Activated CD4-positive, alpha-beta T cell treated with anti-CD3 and anti-CD28 coated beads, Interleukin-2, amount 10 ng/mL, durations not matched to agents 7 days and 5 days (primary cell): ENCODE measurements around the gene GNAQ. TPM values are rescaled to one million over a fixed set of nuclear protein-coding genes. Genes with fewer than 3 reads are reported as not detected.

ENCODE experiments used
- CTCF ChIA-PET: fragments of 350-600 bp; sonication (Branson Sonifier 250); formaldehyde crosslinking; loops from one replicate; lab custom pipeline; 2021; ENCODE audit warnings: antibody characterized with exemption; lab: Charles Lee
- POLR2A ChIA-PET: fragments of 350-600 bp; sonication (Branson Sonifier 250); formaldehyde crosslinking; loops from one replicate; lab custom pipeline; 2021; ENCODE audit warnings: antibody characterized with exemption; lab: Charles Lee
- DNase-seq: peaks from one replicate; pipeline ENCODE4 v3.0.0-alpha.2; 2020
- H3K27ac Mint-ChIP-seq: one replicate; pipeline ENCODE4 v1.8.0; 2021; ENCODE audit warnings: mild to moderate bottlenecking, moderate library complexity, mixed read lengths
- H3K27me3 Mint-ChIP-seq: one replicate; pipeline ENCODE4 v1.8.0; 2021; ENCODE audit warnings: mixed read lengths
- H3K36me3 Mint-ChIP-seq: one replicate; pipeline ENCODE4 v1.8.0; 2021; ENCODE audit warnings: low read depth, mixed read lengths
- H3K4me1 Mint-ChIP-seq: one replicate; pipeline ENCODE4 v1.8.0; 2021; ENCODE audit warnings: mixed read lengths
- H3K4me3 Mint-ChIP-seq: one replicate; pipeline ENCODE4 v1.8.0; 2021; ENCODE audit warnings: mild to moderate bottlenecking, moderate library complexity, mixed read lengths
- H3K9me3 Mint-ChIP-seq: one replicate; pipeline ENCODE4 v1.8.0; 2021; ENCODE audit warnings: mixed read lengths
- total RNA-seq, 2 experiments: library from RNA; stranded (reverse); gene quantifications; one replicate each; pipeline ENCODE4 v1.2.3, GENCODE V29; 2021

The GNAQ gene
- total RNA-seq, 2 experiments from 2014 or later, result 28.1 to 31.8 TPM

GRCh38 chr9:77989909-77990308, 41.7 kb downstream of the GNAQ start:
- no peaks in the 10 kb centered on the region for H3K9me3 Mint-ChIP-seq
- no peaks in the 10 kb centered on the region for H3K27me3 Mint-ChIP-seq
- no peak overlapping the region for H3K27ac Mint-ChIP-seq
- CTCF ChIA-PET, result interaction anchor here (0.8 to 0.9 kb wide), 2 partner anchors 12 to 63 kb away, joined by 3 read pairs; no protein-coding TSS in a partner anchor
- peaks cover 18% of the 10 kb centered on the region for H3K4me1 Mint-ChIP-seq
- H3K4me3 Mint-ChIP-seq, result no peak overlapping the region
- peaks cover 10% of the 10 kb centered on the region for H3K36me3 Mint-ChIP-seq
- POLR2A ChIA-PET, result interaction anchor here (0.6 kb wide), 1 partner anchor 249 kb away, joined by 3 read pairs; no protein-coding TSS in a partner anchor
- no peak for DNase-seq

GRCh38 chr9:77989458-77989857, 42.2 kb downstream of the GNAQ start:
- Mint-ChIP-seq H3K4me1 (peaks cover 23% of the 10 kb centered on the region), H3K27me3 (no peaks in the 10 kb centered on the region), H3K27ac (no peak overlapping the region), H3K36me3 (peaks cover 10% of the 10 kb centered on the region), H3K4me3 (no peak overlapping the region), H3K9me3 (no peaks in the 10 kb centered on the region)
- ChIA-PET CTCF (interaction anchor here (0.8 to 0.9 kb wide), 2 partner anchors 12 to 64 kb away, joined by 3 read pairs; no protein-coding TSS in a partner anchor), POLR2A (interaction anchor here (0.6 kb wide), 1 partner anchor 250 kb away, joined by 3 read pairs; no protein-coding TSS in a partner anchor)
- DNase-seq, result no peak

- H3K4me1 Mint-ChIP-seq, result peaks cover 26% of the 10 kb centered on the region
- H3K27me3 Mint-ChIP-seq, result no peaks in the 10 kb centered on the region
- no peak overlapping the region for H3K27ac Mint-ChIP-seq
- no peak overlapping the region for H3K4me3 Mint-ChIP-seq
- POLR2A ChIA-PET, result no interaction called here
- no peaks in the 10 kb centered on the region for H3K9me3 Mint-ChIP-seq
- DNase-seq, result no peak
- CTCF ChIA-PET, result no interaction called here
- peaks cover 11% of the 10 kb centered on the region for H3K36me3 Mint-ChIP-seq
Measured at GRCh38 chr9:77988630-77989029, 43.0 kb downstream of the GNAQ start.

- Mint-ChIP-seq H3K36me3 (peaks cover 13% of the 10 kb centered on the region), H3K4me1 (peaks cover 33% of the 10 kb centered on the region)
- POLR2A ChIA-PET, result no interaction called here
Measured at GRCh38 chr9:77987880-77988525, 43.6 kb downstream of the GNAQ start.

GRCh38 chr9:77987081-77987656, 44.4 kb downstream of the GNAQ start:
- no peak overlapping the region for H3K4me3 Mint-ChIP-seq
- peaks cover 40% of the 10 kb centered on the region for H3K4me1 Mint-ChIP-seq
- ChIA-PET CTCF (no interaction called here), POLR2A (no interaction called here)
- no peaks in the 10 kb centered on the region for H3K27me3 Mint-ChIP-seq
- no peak for DNase-seq
- H3K9me3 Mint-ChIP-seq, result no peaks in the 10 kb centered on the region
- peaks cover 13% of the 10 kb centered on the region for H3K36me3 Mint-ChIP-seq
- H3K27ac Mint-ChIP-seq, result no peak overlapping the region

More at GRCh38 chr9:77987880-77988525, 43.6 kb downstream of the GNAQ start:
- CTCF ChIA-PET, result no interaction called here
- H3K27ac Mint-ChIP-seq, result no peak overlapping the region
- DNase-seq, result no peak
- no peaks in the 10 kb centered on the region for H3K9me3 Mint-ChIP-seq
- H3K27me3 Mint-ChIP-seq, result no peaks in the 10 kb centered on the region
- H3K4me3 Mint-ChIP-seq, result no peak overlapping the region

- Mint-ChIP-seq H3K4me3 (no peak overlapping the region), H3K27me3 (no peaks in the 10 kb centered on the region), H3K9me3 (no peaks in the 10 kb centered on the region), H3K36me3 (peaks cover 6% of the 10 kb centered on the region), H3K4me1 (peaks cover 49% of the 10 kb centered on the region), H3K27ac (peak overlapping the region; percentile 16)
- no peak for DNase-seq
- ChIA-PET POLR2A (no interaction called here), CTCF (interaction anchor here (1.5 kb wide), 1 partner anchor 9 kb away, joined by 8 read pairs; no protein-coding TSS in a partner anchor)
Measured at GRCh38 chr9:77985996-77986395, 45.6 kb downstream of the GNAQ start.

GRCh38 chr9:77983320-77983662, 48.3 kb downstream of the GNAQ start:
- DNase-seq, result no peak
- no peaks in the 10 kb centered on the region for H3K27me3 Mint-ChIP-seq
- CTCF ChIA-PET, result no interaction called here
- H3K36me3 Mint-ChIP-seq, result peaks cover 11% of the 10 kb centered on the region
- no peak overlapping the region for H3K27ac Mint-ChIP-seq
- peaks cover 73% of the 10 kb centered on the region for H3K4me1 Mint-ChIP-seq
- POLR2A ChIA-PET, result no interaction called here
- no peaks in the 10 kb centered on the region for H3K9me3 Mint-ChIP-seq
- H3K4me3 Mint-ChIP-seq, result no peak overlapping the region

GRCh38 chr9:77982581-77983319, 48.9 kb downstream of the GNAQ start:
- Mint-ChIP-seq H3K27me3 (no peaks in the 10 kb centered on the region), H3K4me1 (peaks cover 76% of the 10 kb centered on the region), H3K27ac (peak overlapping the region; percentile 76), H3K36me3 (peaks cover 13% of the 10 kb centered on the region), H3K4me3 (no peak overlapping the region), H3K9me3 (no peaks in the 10 kb centered on the region)
- POLR2A ChIA-PET, result no interaction called here
- CTCF ChIA-PET, result no interaction called here
- no peak for DNase-seq

GRCh38 chr9:77981907-77982306, 49.7 kb downstream of the GNAQ start:
- H3K9me3 Mint-ChIP-seq, result no peaks in the 10 kb centered on the region
- H3K4me1 Mint-ChIP-seq, result peaks cover 82% of the 10 kb centered on the region
- peaks cover 13% of the 10 kb centered on the region for H3K36me3 Mint-ChIP-seq
- ChIA-PET POLR2A (interaction anchor here (1.3 kb wide), 1 partner anchor 48 kb away, joined by 3 read pairs; no protein-coding TSS in a partner anchor), CTCF (no interaction called here)
- no peak for DNase-seq
- no peaks in the 10 kb centered on the region for H3K27me3 Mint-ChIP-seq
- H3K27ac Mint-ChIP-seq, result peak overlapping the region; percentile 50
- H3K4me3 Mint-ChIP-seq, result no peak overlapping the region

GRCh38 chr9:77981332-77981731, 50.3 kb downstream of the GNAQ start:
- peak overlapping the region; percentile 69 for H3K27ac Mint-ChIP-seq
- no peaks in the 10 kb centered on the region for H3K9me3 Mint-ChIP-seq
- H3K27me3 Mint-ChIP-seq, result no peaks in the 10 kb centered on the region
- peaks cover 13% of the 10 kb centered on the region for H3K36me3 Mint-ChIP-seq
- DNase-seq, result no peak
- ChIA-PET POLR2A (interaction anchor here (1.3 kb wide), 1 partner anchor 48 kb away, joined by 3 read pairs; no protein-coding TSS in a partner anchor), CTCF (no interaction called here)
- H3K4me1 Mint-ChIP-seq, result peaks cover 82% of the 10 kb centered on the region
- H3K4me3 Mint-ChIP-seq, result peak overlapping the region; percentile 5

GRCh38 chr9:77980622-77981021, 51.0 kb downstream of the GNAQ start:
- no peak overlapping the region for H3K4me3 Mint-ChIP-seq
- CTCF ChIA-PET, result interaction anchor here (0.7 kb wide), 1 partner anchor 47 kb away, joined by 6 read pairs; no protein-coding TSS in a partner anchor

GRCh38 chr9:77978086-77978781, 53.4 kb downstream of the GNAQ start:
- no peak for DNase-seq
- peaks cover 7% of the 10 kb centered on the region for H3K36me3 Mint-ChIP-seq
- CTCF ChIA-PET, result interaction anchor here (0.9 to 2.0 kb wide), 4 partner anchors 12 to 132 kb away, joined by 3 to 7 read pairs (median 3); no protein-coding TSS in a partner anchor
- no peaks in the 10 kb centered on the region for H3K27me3 Mint-ChIP-seq
- POLR2A ChIA-PET, result interaction anchor here (0.7 kb wide), 1 partner anchor 259 kb away, joined by 4 read pairs; no protein-coding TSS in a partner anchor
- peak overlapping the region; percentile 89 for H3K27ac Mint-ChIP-seq
- peaks cover 62% of the 10 kb centered on the region for H3K4me1 Mint-ChIP-seq
- no peaks in the 10 kb centered on the region for H3K9me3 Mint-ChIP-seq
- peak overlapping the region; percentile 16 for H3K4me3 Mint-ChIP-seq

More at GRCh38 chr9:77980622-77981021, 51.0 kb downstream of the GNAQ start:
- H3K4me1 Mint-ChIP-seq, result peaks cover 77% of the 10 kb centered on the region
- H3K27ac Mint-ChIP-seq, result no peak overlapping the region
- POLR2A ChIA-PET, result interaction anchor here (1.3 kb wide), 1 partner anchor 49 kb away, joined by 3 read pairs; no protein-coding TSS in a partner anchor
- peaks cover 10% of the 10 kb centered on the region for H3K36me3 Mint-ChIP-seq
- H3K9me3 Mint-ChIP-seq, result no peaks in the 10 kb centered on the region
- DNase-seq, result no peak
- no peaks in the 10 kb centered on the region for H3K27me3 Mint-ChIP-seq
